ENCODE results near the gene KRT83.

- no peak for TF ChIP-seq CTCF (IDR thresholded peaks at IDR 0.05)
- no peak for TF ChIP-seq POLR2A (IDR thresholded peaks at IDR 0.05)
These were observed 40.4 kb upstream of the KRT83 start for GRCh38 chr12:52361553-52361952.
